CD4-positive, alpha-beta memory T cell (primary cell): ENCODE measurements around the gene CPEB4. TPM values are rescaled to one million over a fixed set of nuclear protein-coding genes. Genes with fewer than 3 reads are reported as not detected.

ENCODE experiments used
- CTCF ChIA-PET: fragments of 350-600 bp; sonication (Branson Sonifier 250); formaldehyde crosslinking; loops from one replicate; lab custom pipeline; 2021; ENCODE audit warnings: inconsistent platforms; ENCODE audit not compliant: partially characterized antibody; lab: Charles Lee
- POLR2A ChIA-PET: fragments of 350-600 bp; sonication (Branson Sonifier 250); formaldehyde crosslinking; loops from one replicate; lab custom pipeline; 2021; ENCODE audit not compliant: partially characterized antibody; lab: Charles Lee
- DNase-seq, 5 donors: peaks; one replicate each; pipeline versions ENCODE4 v3.0.0 to v3.0.0-alpha.2; 2020 to 2022; ENCODE audit warnings: mixed read lengths in 1 of 5
- H3K27ac ChIP-seq: one replicate; pipeline ENCODE4 v1.7.0; 2013; ENCODE audit warnings: low read depth, low read length
- H3K27me3 ChIP-seq: 2 replicates; pipeline ENCODE4 v1.7.0; 2013; ENCODE audit warnings: mild to moderate bottlenecking, low read length, moderate library complexity; ENCODE audit not compliant: insufficient read depth
- H3K36me3 ChIP-seq: 2 replicates; pipeline ENCODE4 v1.7.0; 2013; ENCODE audit warnings: mild to moderate bottlenecking, low read length, moderate library complexity; ENCODE audit not compliant: insufficient read depth
- H3K4me1 ChIP-seq: 2 replicates; pipeline ENCODE4 v1.7.0; 2013; ENCODE audit warnings: mild to moderate bottlenecking, low read length, moderate library complexity; ENCODE audit not compliant: insufficient read depth
- H3K4me3 ChIP-seq, 2 donors: one replicate each; pipeline ENCODE4 v1.7.0; 2013; ENCODE audit warnings: low read length in 2 of 2, mild to moderate bottlenecking in 1 of 2
- H3K9me3 ChIP-seq, 2 donors: one replicate each; pipeline ENCODE4 v1.7.0; 2013; ENCODE audit warnings: low read length in 2 of 2, control low read depth in 1 of 2; ENCODE audit not compliant: control insufficient read depth in 1 of 2
- H3K27ac Mint-ChIP-seq, 7 donors: one replicate each; pipeline ENCODE4 v1.8.0; 2020 to 2021; ENCODE audit warnings: mixed read lengths in 7 of 7, mild to moderate bottlenecking in 6 of 7, inconsistent platforms in 3 of 7, moderate library complexity in 3 of 7
- H3K27me3 Mint-ChIP-seq, 2 donors: one replicate each; pipeline ENCODE4 v1.8.0; 2020 to 2021; ENCODE audit warnings: mixed read lengths in 2 of 2
- H3K36me3 Mint-ChIP-seq, 2 donors: one replicate each; pipeline ENCODE4 v1.8.0; 2020 to 2021; ENCODE audit warnings: mixed read lengths in 2 of 2, inconsistent platforms in 1 of 2, mild to moderate bottlenecking in 1 of 2
- H3K4me1 Mint-ChIP-seq, 4 donors: one replicate each; pipeline ENCODE4 v1.8.0; 2020 to 2021; ENCODE audit warnings: mixed read lengths in 4 of 4, mild to moderate bottlenecking in 1 of 4
- H3K4me3 Mint-ChIP-seq, 8 donors: one replicate each; pipeline ENCODE4 v1.8.0; 2020 to 2021; ENCODE audit warnings: mixed read lengths in 8 of 8, mild to moderate bottlenecking in 7 of 8, moderate library complexity in 6 of 8, inconsistent platforms in 3 of 8
- H3K9me3 Mint-ChIP-seq, 8 donors: one replicate each; pipeline ENCODE4 v1.8.0; 2020 to 2021; ENCODE audit warnings: mixed read lengths in 8 of 8, mild to moderate bottlenecking in 5 of 8, inconsistent platforms in 3 of 8, moderate library complexity in 1 of 8
- intact Hi-C: fragments of 100-400 bp; cut with micrococcal nuclease; formaldehyde crosslinking; loops from one replicate; pipeline ENCODE4 v1.15.1; 2023
- polyA plus RNA-seq, 2 donors: library from polyadenylated mRNA; unstranded; fragments of 300-500 nt; fragmentation: Illumina TruSeq; gene quantifications; one replicate each; pipeline ENCODE4 v1.2.3, GENCODE V29; 2021
- total RNA-seq, 2 experiments: library from RNA; stranded (reverse); gene quantifications; one replicate each; pipeline ENCODE4 v1.2.3, GENCODE V29; 2021

Gene CPEB4
- total and polyA plus RNA-seq, 4 experiments from 2014 or later = 1.9 to 18.3 (median 11.6) TPM

DNA sequence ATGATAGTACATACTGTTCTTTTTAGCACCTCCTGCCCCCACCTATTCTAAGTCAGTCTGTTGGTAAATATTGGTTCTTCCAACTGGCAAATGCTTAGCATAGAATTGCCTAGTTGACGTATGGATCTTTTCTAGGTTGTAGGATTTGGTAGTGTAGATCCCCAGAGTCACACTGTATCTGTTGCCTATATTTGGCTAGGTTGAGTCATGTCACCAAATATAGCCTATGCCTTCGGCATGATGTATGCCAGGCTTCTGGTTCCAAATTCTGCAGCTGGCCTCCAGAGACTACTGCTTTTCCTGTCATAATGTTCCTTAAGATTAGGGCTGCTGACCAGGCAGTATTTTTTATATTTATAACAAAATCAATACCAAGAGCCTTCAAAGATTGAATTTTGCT lies 38.2 kb downstream of the CPEB4 start:
- Mint-ChIP-seq H3K27ac (no peak overlapping the region), H3K9me3 (no peaks in the 10 kb centered on the region), H3K36me3 (peaks cover 5% of the 10 kb centered on the region in 2 donors), H3K4me1 (peaks cover 0 to 15% (median 10%) of the 10 kb centered on the region in 4 donors), H3K27me3 (no peaks in the 10 kb centered on the region), H3K4me3 (no peak overlapping the region)
- Histone ChIP-seq H3K9me3 (no peaks in the 10 kb centered on the region), H3K27me3 (no peaks in the 10 kb centered on the region), H3K4me1 (peaks cover 4% of the 10 kb centered on the region), H3K36me3 (no peaks in the 10 kb centered on the region), H3K27ac (no peak overlapping the region), H3K4me3 (no peak overlapping the region)
- DNase-seq = no peak
- intact Hi-C loops = no loop called here
- ChIA-PET CTCF (interaction anchor here (1.3 to 5.5 kb wide), 13 partner anchors 9 to 330 kb away, joined by 3 to 116 read pairs (median 4); partner anchors contain the start of gene BOD1), POLR2A (interaction anchor here (1.0 to 1.6 kb wide), 2 partner anchors 35 to 41 kb away, joined by 3 to 5 read pairs; no protein-coding TSS in a partner anchor)

DNA sequence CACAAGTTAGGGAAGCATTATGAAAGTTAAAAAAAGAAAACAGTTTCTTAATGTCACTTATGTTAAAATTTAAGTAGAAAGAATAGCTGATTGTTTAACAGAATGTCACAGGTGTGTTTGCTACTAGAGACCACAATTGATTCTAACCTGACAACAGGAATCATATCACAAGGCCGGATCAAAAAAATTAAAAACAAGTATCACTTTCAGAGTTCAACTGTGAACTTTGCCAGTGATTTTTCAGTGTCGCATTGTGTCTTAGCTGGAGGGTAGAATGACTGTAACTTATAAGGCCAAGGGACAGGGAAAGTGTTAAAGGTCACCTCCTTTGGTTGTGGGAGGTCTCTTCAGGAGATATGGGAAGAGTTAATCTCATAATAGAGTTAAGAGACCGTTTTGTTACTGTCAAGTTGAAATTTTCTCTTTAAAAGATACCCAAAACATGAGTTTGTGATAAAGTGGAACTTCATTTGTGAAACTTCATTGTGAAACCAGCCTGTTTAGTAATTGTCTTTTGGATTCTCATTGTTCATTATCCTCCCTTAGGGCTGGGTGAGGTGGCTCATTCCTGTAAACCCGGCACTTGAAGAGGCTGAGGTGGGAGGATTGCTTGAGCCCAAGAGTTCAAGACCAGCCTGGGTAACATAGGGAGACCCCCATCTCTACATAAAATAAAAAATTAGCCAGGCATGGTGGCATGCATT lies 40.9 kb downstream of the CPEB4 start:
- ChIA-PET POLR2A (no interaction called here), CTCF (interaction anchor here (1.0 to 2.5 kb wide), 6 partner anchors 34 to 310 kb away, joined by 3 to 9 read pairs (median 4); partner anchors contain the start of gene CPEB4)
- DNase-seq = no peak
- H3K4me1 Mint-ChIP-seq = peaks cover 0 to 12% (median 7%) of the 10 kb centered on the region in 4 donors
- H3K27me3 ChIP-seq = no peaks in the 10 kb centered on the region
- no peaks in the 10 kb centered on the region for H3K9me3 ChIP-seq
- H3K4me3 Mint-ChIP-seq = no peak overlapping the region
- no peaks in the 10 kb centered on the region for H3K27me3 Mint-ChIP-seq
- no peaks in the 10 kb centered on the region for H3K9me3 Mint-ChIP-seq
- H3K27ac Mint-ChIP-seq = no peak overlapping the region
- H3K36me3 ChIP-seq = peaks cover 3% of the 10 kb centered on the region
- H3K27ac ChIP-seq = no peak overlapping the region
- intact Hi-C loops = no loop called here
- peaks cover 16 to 18% of the 10 kb centered on the region in 2 donors for H3K36me3 Mint-ChIP-seq
- no peak overlapping the region for H3K4me3 ChIP-seq
- peaks cover 4% of the 10 kb centered on the region for H3K4me1 ChIP-seq

DNA sequence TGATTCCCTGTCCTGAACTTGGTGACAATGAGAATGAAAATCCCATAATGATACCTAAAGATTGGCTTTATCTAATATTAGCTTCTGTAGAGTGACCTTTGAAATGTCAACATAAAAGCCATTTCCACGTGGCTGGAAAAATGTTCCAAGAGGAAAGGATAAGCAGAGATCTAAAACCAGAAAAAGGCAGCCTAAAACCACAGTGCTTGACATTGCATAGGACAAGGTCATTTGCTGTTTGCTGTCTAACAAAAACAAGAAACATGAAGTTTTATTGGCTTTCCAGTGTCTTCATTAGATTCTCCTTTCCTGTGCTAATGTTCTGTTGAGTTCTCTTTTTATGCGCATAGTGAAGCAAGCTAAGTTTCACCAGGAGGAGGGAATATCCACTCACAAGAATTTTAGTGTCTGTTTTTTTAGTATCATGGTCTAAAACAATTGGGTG lies 44.6 kb downstream of the CPEB4 start:
- no peaks in the 10 kb centered on the region for H3K27me3 ChIP-seq
- Mint-ChIP-seq H3K36me3 (peaks cover 24 to 29% of the 10 kb centered on the region in 2 donors), H3K27me3 (no peaks in the 10 kb centered on the region), H3K27ac (peak overlapping the region in 1 of 7 donors; percentile 46), H3K9me3 (no peaks in the 10 kb centered on the region), H3K4me1 (peaks cover 0 to 5% (median 3%) of the 10 kb centered on the region in 4 donors), H3K4me3 (no peak overlapping the region)
- no peak for DNase-seq
- H3K4me1 ChIP-seq = no peaks in the 10 kb centered on the region
- H3K4me3 ChIP-seq = no peak overlapping the region
- H3K36me3 ChIP-seq = peaks cover 3% of the 10 kb centered on the region
- no peak overlapping the region for H3K27ac ChIP-seq
- POLR2A ChIA-PET = no interaction called here
- CTCF ChIA-PET = interaction anchor here (0.9 to 1.1 kb wide), 3 partner anchors 9 to 317 kb away, joined by 3 to 4 read pairs (median 3); no protein-coding TSS in a partner anchor
- intact Hi-C loops = no loop called here
- no peaks in the 10 kb centered on the region for H3K9me3 ChIP-seq

DNA sequence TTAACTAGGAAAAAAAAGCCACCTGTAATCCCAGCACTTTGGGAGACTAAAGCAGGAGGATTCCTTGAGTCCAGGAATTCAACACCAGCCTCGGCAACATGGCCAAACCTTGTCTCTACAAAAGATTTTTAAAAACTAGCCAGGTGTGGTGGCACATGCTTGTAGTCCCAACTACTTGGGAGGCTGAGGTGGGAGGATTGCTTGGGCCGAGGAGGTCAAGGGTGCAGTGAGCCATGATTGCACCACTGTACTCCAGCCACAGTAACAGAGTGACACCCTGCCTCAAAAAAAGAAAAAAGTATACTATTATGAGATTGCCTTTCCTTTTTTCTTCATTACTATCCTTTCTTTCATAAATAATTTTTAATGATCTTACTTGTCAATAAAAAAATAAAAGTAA lies 45.8 kb downstream of the CPEB4 start:
- Histone ChIP-seq H3K27me3 (no peaks in the 10 kb centered on the region), H3K4me3 (no peak overlapping the region), H3K9me3 (no peaks in the 10 kb centered on the region), H3K36me3 (peaks cover 3% of the 10 kb centered on the region), H3K4me1 (no peaks in the 10 kb centered on the region), H3K27ac (no peak overlapping the region)
- ChIA-PET CTCF (no interaction called here), POLR2A (no interaction called here)
- peaks cover 21 to 24% of the 10 kb centered on the region in 2 donors for H3K36me3 Mint-ChIP-seq
- peak overlapping the region in 1 of 7 donors; percentile 36 for H3K27ac Mint-ChIP-seq
- peaks cover 0 to 5% (median 2%) of the 10 kb centered on the region in 4 donors for H3K4me1 Mint-ChIP-seq
- no peaks in the 10 kb centered on the region for H3K27me3 Mint-ChIP-seq
- no peak overlapping the region for H3K4me3 Mint-ChIP-seq
- H3K9me3 Mint-ChIP-seq = no peaks in the 10 kb centered on the region
- intact Hi-C loops = no loop called here
- DNase-seq = no peak

DNA sequence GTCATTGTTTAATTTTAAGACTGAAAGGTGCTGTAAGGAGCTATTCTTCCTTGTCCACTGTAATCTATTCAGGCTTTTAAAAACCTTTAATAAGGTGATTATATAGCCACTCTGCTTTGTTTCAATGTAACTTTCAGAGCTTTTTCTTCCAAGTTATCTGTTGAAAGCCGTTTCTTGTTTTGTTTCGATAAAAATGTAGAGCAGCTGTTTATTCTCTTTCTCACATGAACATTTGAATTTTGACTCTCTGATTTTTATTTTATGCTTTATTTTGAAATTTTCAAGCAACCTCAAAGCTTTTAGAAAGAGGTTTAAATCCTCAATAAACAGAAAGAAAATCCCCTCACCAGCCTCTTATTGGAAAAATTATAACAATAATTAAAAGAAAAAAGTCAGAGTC lies 47.2 kb downstream of the CPEB4 start:
- Mint-ChIP-seq H3K27ac (no peak overlapping the region), H3K4me3 (no peak overlapping the region), H3K9me3 (no peaks in the 10 kb centered on the region), H3K36me3 (peaks cover 23 to 24% of the 10 kb centered on the region in 2 donors), H3K27me3 (no peaks in the 10 kb centered on the region), H3K4me1 (peaks cover 0 to 5% (median 2%) of the 10 kb centered on the region in 4 donors)
- no peak for DNase-seq
- ChIA-PET POLR2A (interaction anchor here (1.0 kb wide), 1 partner anchor 17 kb away, joined by 3 read pairs; no protein-coding TSS in a partner anchor), CTCF (interaction anchor here (0.9 to 2.8 kb wide), 4 partner anchors 9 to 320 kb away, joined by 3 to 16 read pairs (median 6); partner anchors contain the start of gene BOD1)
- no peaks in the 10 kb centered on the region for H3K27me3 ChIP-seq
- no peak overlapping the region for H3K27ac ChIP-seq
- H3K4me1 ChIP-seq = no peaks in the 10 kb centered on the region
- intact Hi-C loops = no loop called here
- peaks cover 3% of the 10 kb centered on the region for H3K36me3 ChIP-seq
- no peak overlapping the region for H3K4me3 ChIP-seq
- no peaks in the 10 kb centered on the region for H3K9me3 ChIP-seq

DNA sequence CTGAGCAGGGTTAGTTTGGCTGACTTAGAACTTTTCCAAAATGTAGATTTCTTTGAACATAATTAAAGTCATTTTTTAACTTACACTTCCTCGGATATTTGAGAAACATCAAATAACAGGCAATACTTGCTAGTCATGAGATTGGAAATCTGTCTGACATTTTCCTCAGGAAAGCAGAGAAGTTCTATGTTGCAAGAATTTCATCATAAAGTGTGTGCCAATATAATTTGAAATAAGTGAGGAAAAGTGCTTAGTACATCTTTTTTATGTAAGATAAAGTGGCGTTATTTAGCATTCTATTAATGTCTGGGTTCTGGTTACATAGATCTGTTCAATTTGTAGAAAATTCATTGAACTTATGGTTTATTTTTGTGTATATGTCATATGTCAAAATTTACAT lies 52.1 kb downstream of the CPEB4 start:
- intact Hi-C loops = no loop called here
- no peak overlapping the region for H3K27ac ChIP-seq
- H3K4me3 ChIP-seq = no peak overlapping the region
- ChIA-PET POLR2A (no interaction called here), CTCF (interaction anchor here (1.1 kb wide), 1 partner anchor 338 kb away, joined by 3 read pairs; no protein-coding TSS in a partner anchor)
- Mint-ChIP-seq H3K4me1 (peaks cover 0 to 5% (median 0%) of the 10 kb centered on the region in 4 donors), H3K36me3 (peaks cover 9 to 15% of the 10 kb centered on the region in 2 donors), H3K27ac (peak overlapping the region in 1 of 7 donors; percentile 22), H3K4me3 (no peak overlapping the region), H3K9me3 (no peaks in the 10 kb centered on the region), H3K27me3 (no peaks in the 10 kb centered on the region)
- no peaks in the 10 kb centered on the region for H3K4me1 ChIP-seq
- no peaks in the 10 kb centered on the region for H3K27me3 ChIP-seq
- no peaks in the 10 kb centered on the region for H3K9me3 ChIP-seq
- peaks cover 8% of the 10 kb centered on the region for H3K36me3 ChIP-seq
- DNase-seq = no peak

DNA sequence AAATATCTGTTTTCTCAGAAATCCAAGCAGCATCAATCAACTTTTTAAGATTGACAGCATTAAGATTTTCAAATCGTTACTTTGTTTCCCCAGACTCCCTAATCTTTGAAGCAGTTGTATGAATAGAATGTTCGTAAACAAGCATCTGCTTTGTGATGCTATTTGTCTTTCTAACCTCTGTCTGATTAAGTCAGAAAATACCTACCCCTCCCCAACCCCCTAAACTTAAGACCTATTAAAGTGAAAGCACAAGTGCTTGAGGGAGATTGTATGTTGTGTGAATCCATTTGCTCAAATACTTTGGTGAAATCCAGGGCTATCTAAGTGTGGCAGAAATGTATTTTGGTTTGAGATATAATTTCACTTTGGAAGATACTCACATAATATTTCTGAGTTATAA lies 53.0 kb downstream of the CPEB4 start:
- Histone ChIP-seq H3K27me3 (no peaks in the 10 kb centered on the region), H3K36me3 (peaks cover 12% of the 10 kb centered on the region), H3K4me1 (no peaks in the 10 kb centered on the region), H3K27ac (no peak overlapping the region), H3K9me3 (no peaks in the 10 kb centered on the region), H3K4me3 (no peak overlapping the region)
- Mint-ChIP-seq H3K36me3 (peaks cover 11 to 23% of the 10 kb centered on the region in 2 donors), H3K4me3 (no peak overlapping the region), H3K27ac (no peak overlapping the region), H3K4me1 (peaks cover 0 to 5% (median 0%) of the 10 kb centered on the region in 4 donors), H3K27me3 (no peaks in the 10 kb centered on the region), H3K9me3 (no peaks in the 10 kb centered on the region)
- DNase-seq = no peak
- POLR2A ChIA-PET = interaction anchor here (1.2 kb wide), 1 partner anchor 23 kb away, joined by 3 read pairs; no protein-coding TSS in a partner anchor
- CTCF ChIA-PET = interaction anchor here (1.2 kb wide), 1 partner anchor 325 kb away, joined by 4 read pairs; no protein-coding TSS in a partner anchor
- intact Hi-C loops = no loop called here
